ENCODE data around the gene TBC1D10A.

The TBC1D10A gene

GRCh38 chr22:30320021-30320556, 6.7 kb downstream of the TBC1D10A start:
- no peak for DNase-seq (ENCODE audit: low read depth)

GRCh38 chr22:30318799-30319419, 7.8 kb downstream of the TBC1D10A start:
- DNase-seq (ENCODE audit: low read depth): no peak

- no peak for DNase-seq (ENCODE audit: low read depth)
Measured at GRCh38 chr22:30317778-30318177, 9.0 kb downstream of the TBC1D10A start.

GRCh38 chr22:30315962-30316576, 10.7 kb downstream of the TBC1D10A start:
- no peak for DNase-seq (ENCODE audit: low read depth)

GRCh38 chr22:30314915-30315314, 11.8 kb downstream of the TBC1D10A start:
- DNase-seq (ENCODE audit: low read depth): no peak

- DNase-seq (ENCODE audit: low read depth): no peak
Measured at GRCh38 chr22:30313527-30314363, 13.0 kb downstream of the TBC1D10A start.

GRCh38 chr22:30312053-30312452, 14.7 kb downstream of the TBC1D10A start:
- DNase-seq (ENCODE audit: low read depth): no peak

GRCh38 chr22:30310881-30311771, 15.6 kb downstream of the TBC1D10A start:
- peak; percentile 75 for DNase-seq (ENCODE audit: low read depth)

GRCh38 chr22:30309951-30310741, 16.6 kb downstream of the TBC1D10A start:
- DNase-seq (ENCODE audit: low read depth): peak; percentile 71

GRCh38 chr22:30308518-30309230, 18.1 kb downstream of the TBC1D10A start:
- no peak for DNase-seq (ENCODE audit: low read depth)

- DNase-seq (ENCODE audit: low read depth): no peak
Measured at GRCh38 chr22:30308093-30308492, 18.6 kb downstream of the TBC1D10A start.

GRCh38 chr22:30307041-30307574, 19.6 kb downstream of the TBC1D10A start:
- no peak for DNase-seq (ENCODE audit: low read depth)

- no peak for DNase-seq (ENCODE audit: low read depth)
Measured at GRCh38 chr22:30306627-30307011, 20.1 kb downstream of the TBC1D10A start.

- no peak for DNase-seq (ENCODE audit: low read depth)
Measured at GRCh38 chr22:30305906-30306626, 20.7 kb downstream of the TBC1D10A start.

GRCh38 chr22:30305519-30305905, 21.2 kb downstream of the TBC1D10A start:
- DNase-seq (ENCODE audit: low read depth): no peak

- DNase-seq (ENCODE audit: low read depth): no peak
Measured at GRCh38 chr22:30304495-30305244, 22.1 kb downstream of the TBC1D10A start.

- DNase-seq (ENCODE audit: low read depth): no peak
Measured at GRCh38 chr22:30302810-30303138, 24.0 kb downstream of the TBC1D10A start.

- peak; percentile 68 for DNase-seq (ENCODE audit: low read depth)
Measured at GRCh38 chr22:30301995-30302809, 24.5 kb downstream of the TBC1D10A start.

All from GM04503 (cell line).